ENCODE data around the gene ITPR2.
"Not testable (repeated sequence)": the region's sequence is repeated elsewhere in the genome, so short reads cannot be mapped to it uniquely, and the experiment has no call there.

ITPR2 gene

GRCh38 chr12:26780656-26781055 lies 52.3 kb downstream of the ITPR2 start:
- not testable (repeated sequence) for H3K36me3 ChIP-seq (ENCODE audit: insufficient read depth, low read length); H3K9ac ChIP-seq (ENCODE audit: low read depth, low read length); H3K4me1 ChIP-seq (ENCODE audit: insufficient read depth, low read length); H3K9me3 ChIP-seq (ENCODE audit: control insufficient read depth, insufficient read depth, low read length)

GRCh38 chr12:26778173-26778775 lies 54.7 kb downstream of the ITPR2 start:
- not testable (repeated sequence) for H3K9ac ChIP-seq (ENCODE audit: low read depth, low read length); H3K4me1 ChIP-seq (ENCODE audit: insufficient read depth, low read length); H3K9me3 ChIP-seq (ENCODE audit: control insufficient read depth, insufficient read depth, low read length); H3K36me3 ChIP-seq (ENCODE audit: insufficient read depth, low read length)

- Histone ChIP-seq H3K9ac (ENCODE audit: low read depth, low read length) (no peak overlapping the region), H3K9me3 (ENCODE audit: control insufficient read depth, insufficient read depth, low read length) (peaks cover 3% of the 10 kb centered on the region; the same call in 1 of the 2 replicates), H3K4me1 (ENCODE audit: insufficient read depth, low read length) (no peaks in the 10 kb centered on the region), H3K36me3 (ENCODE audit: insufficient read depth, low read length) (no peaks in the 10 kb centered on the region)
These were observed 55.8 kb downstream of the ITPR2 start for GRCh38 chr12:26777236-26777635.

- H3K9ac ChIP-seq (ENCODE audit: low read depth, low read length); H3K36me3 ChIP-seq (ENCODE audit: insufficient read depth, low read length); H3K9me3 ChIP-seq (ENCODE audit: control insufficient read depth, insufficient read depth, low read length); H3K4me1 ChIP-seq (ENCODE audit: insufficient read depth, low read length): not testable (repeated sequence)
These were observed 57.0 kb downstream of the ITPR2 start for GRCh38 chr12:26775991-26776390.

GRCh38 chr12:26773313-26774104 lies 59.5 kb downstream of the ITPR2 start:
- H3K4me1 ChIP-seq (ENCODE audit: insufficient read depth, low read length), result no peaks in the 10 kb centered on the region
- no peak overlapping the region for H3K9ac ChIP-seq (ENCODE audit: low read depth, low read length)
- no peaks in the 10 kb centered on the region for H3K36me3 ChIP-seq (ENCODE audit: insufficient read depth, low read length)
- peaks cover 3% of the 10 kb centered on the region; the same call in 1 of the 2 replicates for H3K9me3 ChIP-seq (ENCODE audit: control insufficient read depth, insufficient read depth, low read length)

- H3K4me1 ChIP-seq (ENCODE audit: insufficient read depth, low read length), result no peaks in the 10 kb centered on the region
- H3K9ac ChIP-seq (ENCODE audit: low read depth, low read length), result no peak overlapping the region
- no peaks in the 10 kb centered on the region for H3K9me3 ChIP-seq (ENCODE audit: control insufficient read depth, insufficient read depth, low read length)
- no peaks in the 10 kb centered on the region for H3K36me3 ChIP-seq (ENCODE audit: insufficient read depth, low read length)
These were observed 61.1 kb downstream of the ITPR2 start for GRCh38 chr12:26771861-26772260.

- Histone ChIP-seq H3K36me3 (ENCODE audit: insufficient read depth, low read length) (no peaks in the 10 kb centered on the region), H3K9ac (ENCODE audit: low read depth, low read length) (no peak overlapping the region), H3K9me3 (ENCODE audit: control insufficient read depth, insufficient read depth, low read length) (no peaks in the 10 kb centered on the region), H3K4me1 (ENCODE audit: insufficient read depth, low read length) (no peaks in the 10 kb centered on the region)
These were observed 62.5 kb downstream of the ITPR2 start for GRCh38 chr12:26770239-26771070.

GRCh38 chr12:26769611-26770010 lies 63.4 kb downstream of the ITPR2 start:
- no peaks in the 10 kb centered on the region for H3K9me3 ChIP-seq (ENCODE audit: control insufficient read depth, insufficient read depth, low read length)
- no peaks in the 10 kb centered on the region for H3K4me1 ChIP-seq (ENCODE audit: insufficient read depth, low read length)
- H3K9ac ChIP-seq (ENCODE audit: low read depth, low read length), result no peak overlapping the region
- no peaks in the 10 kb centered on the region for H3K36me3 ChIP-seq (ENCODE audit: insufficient read depth, low read length)

- Histone ChIP-seq H3K36me3 (ENCODE audit: insufficient read depth, low read length) (no peaks in the 10 kb centered on the region), H3K9ac (ENCODE audit: low read depth, low read length) (no peak overlapping the region), H3K4me1 (ENCODE audit: insufficient read depth, low read length) (no peaks in the 10 kb centered on the region), H3K9me3 (ENCODE audit: control insufficient read depth, insufficient read depth, low read length) (0 out of 2 replicates have a peak, but pooled peaks cover 3% of the 10 kb centered on the region)
These were observed 64.1 kb downstream of the ITPR2 start for GRCh38 chr12:26768611-26769603.

- H3K9me3 ChIP-seq (ENCODE audit: control insufficient read depth, insufficient read depth, low read length), result 0 out of 2 replicates have a peak, but pooled peaks cover 3% of the 10 kb centered on the region
These were observed 65.1 kb downstream of the ITPR2 start for GRCh38 chr12:26767865-26768264.

GRCh38 chr12:26767116-26767515 lies 65.9 kb downstream of the ITPR2 start:
- Histone ChIP-seq H3K9ac (ENCODE audit: low read depth, low read length) (no peak overlapping the region), H3K4me1 (ENCODE audit: insufficient read depth, low read length) (no peaks in the 10 kb centered on the region), H3K9me3 (ENCODE audit: control insufficient read depth, insufficient read depth, low read length) (peaks cover 6% of the 10 kb centered on the region; the same call in 1 of the 2 replicates), H3K36me3 (ENCODE audit: insufficient read depth, low read length) (no peaks in the 10 kb centered on the region)

More at GRCh38 chr12:26767865-26768264, 65.1 kb downstream of the ITPR2 start:
- Histone ChIP-seq H3K36me3 (ENCODE audit: insufficient read depth, low read length) (no peaks in the 10 kb centered on the region), H3K4me1 (ENCODE audit: insufficient read depth, low read length) (no peaks in the 10 kb centered on the region), H3K9ac (ENCODE audit: low read depth, low read length) (no peak overlapping the region)

GRCh38 chr12:26762186-26762585 lies 70.8 kb downstream of the ITPR2 start:
- Histone ChIP-seq H3K9me3 (ENCODE audit: control insufficient read depth, insufficient read depth, low read length) (peaks cover 21% of the 10 kb centered on the region), H3K4me1 (ENCODE audit: insufficient read depth, low read length) (no peaks in the 10 kb centered on the region), H3K9ac (ENCODE audit: low read depth, low read length) (no peak overlapping the region), H3K36me3 (ENCODE audit: insufficient read depth, low read length) (no peaks in the 10 kb centered on the region; the same call in 1 of the 2 replicates)

- Histone ChIP-seq H3K9ac (ENCODE audit: low read depth, low read length) (no peak overlapping the region), H3K9me3 (ENCODE audit: control insufficient read depth, insufficient read depth, low read length) (peaks cover 22% of the 10 kb centered on the region), H3K36me3 (ENCODE audit: insufficient read depth, low read length) (no peaks in the 10 kb centered on the region; the same call in 1 of the 2 replicates), H3K4me1 (ENCODE audit: insufficient read depth, low read length) (no peaks in the 10 kb centered on the region)
These were observed 71.2 kb downstream of the ITPR2 start for GRCh38 chr12:26761775-26762174.
